ENCODE data around the gene TUBGCP6.

Gene TUBGCP6

GRCh38 chr22:50285568-50286229, 40.9 kb upstream of the TUBGCP6 start:
- H3K27me3 ChIP-seq: no peaks in the 10 kb centered on the region
- TF ChIP-seq CTCF (IDR thresholded peaks at IDR 0.05; ENCODE audit: low read depth, low read length): no peak
- no peaks in the 10 kb centered on the region for H3K9me3 ChIP-seq
- H3K4me3 ChIP-seq (ENCODE audit: low read depth, low read length): no peak overlapping the region
- H3K36me3 ChIP-seq: peaks cover 78% of the 10 kb centered on the region
- H3K4me1 ChIP-seq: no peaks in the 10 kb centered on the region
- DNase-seq: no peak

- H3K27me3 ChIP-seq: no peaks in the 10 kb centered on the region
- no peaks in the 10 kb centered on the region for H3K9me3 ChIP-seq
- H3K36me3 ChIP-seq: peaks cover 77% of the 10 kb centered on the region
- TF ChIP-seq CTCF (IDR thresholded peaks at IDR 0.05; ENCODE audit: low read depth, low read length): no peak
- no peak for DNase-seq
- H3K4me1 ChIP-seq: no peaks in the 10 kb centered on the region
- no peak overlapping the region for H3K4me3 ChIP-seq (ENCODE audit: low read depth, low read length)
These were observed 39.7 kb upstream of the TUBGCP6 start for GRCh38 chr22:50284479-50284878.

- Histone ChIP-seq H3K36me3 (peaks cover 77% of the 10 kb centered on the region), H3K4me1 (no peaks in the 10 kb centered on the region), H3K27me3 (no peaks in the 10 kb centered on the region), H3K9me3 (no peaks in the 10 kb centered on the region), H3K4me3 (ENCODE audit: low read depth, low read length) (no peak overlapping the region)
- TF ChIP-seq CTCF (IDR thresholded peaks at IDR 0.05; ENCODE audit: low read depth, low read length): no peak
- no peak for DNase-seq
These were observed 39.0 kb upstream of the TUBGCP6 start for GRCh38 chr22:50283821-50284220.

- no peak for TF ChIP-seq CTCF (IDR thresholded peaks at IDR 0.05; ENCODE audit: low read depth, low read length)
- no peak overlapping the region for H3K4me3 ChIP-seq (ENCODE audit: low read depth, low read length)
- peaks cover 77% of the 10 kb centered on the region for H3K36me3 ChIP-seq
- H3K27me3 ChIP-seq: no peaks in the 10 kb centered on the region
- no peaks in the 10 kb centered on the region for H3K9me3 ChIP-seq
- no peaks in the 10 kb centered on the region for H3K4me1 ChIP-seq
- DNase-seq: no peak
These were observed 37.7 kb upstream of the TUBGCP6 start for GRCh38 chr22:50282361-50283155.

- peaks cover 75% of the 10 kb centered on the region for H3K36me3 ChIP-seq
- TF ChIP-seq CTCF (IDR thresholded peaks at IDR 0.05; ENCODE audit: low read depth, low read length): no peak
- DNase-seq: no peak
These were observed 37.1 kb upstream of the TUBGCP6 start for GRCh38 chr22:50281957-50282356.

GRCh38 chr22:50281384-50281760, 36.5 kb upstream of the TUBGCP6 start:
- H3K4me1 ChIP-seq: no peaks in the 10 kb centered on the region
- no peak for DNase-seq
- no peaks in the 10 kb centered on the region for H3K27me3 ChIP-seq
- H3K4me3 ChIP-seq (ENCODE audit: low read depth, low read length): no peak overlapping the region
- TF ChIP-seq CTCF (IDR thresholded peaks at IDR 0.05; ENCODE audit: low read depth, low read length): no peak
- no peaks in the 10 kb centered on the region for H3K9me3 ChIP-seq
- H3K36me3 ChIP-seq: peaks cover 75% of the 10 kb centered on the region

More at GRCh38 chr22:50281957-50282356, 37.1 kb upstream of the TUBGCP6 start:
- no peaks in the 10 kb centered on the region for H3K27me3 ChIP-seq
- no peaks in the 10 kb centered on the region for H3K9me3 ChIP-seq
- H3K4me1 ChIP-seq: no peaks in the 10 kb centered on the region
- H3K4me3 ChIP-seq (ENCODE audit: low read depth, low read length): no peak overlapping the region

All from BE2C (cell line).